Measurements from ENCODE around the gene FYN. TPM values are rescaled to one million over a fixed set of nuclear protein-coding genes. Genes with fewer than 3 reads are reported as not detected.

FYN gene
- total and polyA plus RNA-seq, 9 of the 15 experiments (the other 6 are each of a cell fraction or from before 2014, with no cell fraction given): 2.9 to 22.1 (median 11.4) TPM

DNA sequence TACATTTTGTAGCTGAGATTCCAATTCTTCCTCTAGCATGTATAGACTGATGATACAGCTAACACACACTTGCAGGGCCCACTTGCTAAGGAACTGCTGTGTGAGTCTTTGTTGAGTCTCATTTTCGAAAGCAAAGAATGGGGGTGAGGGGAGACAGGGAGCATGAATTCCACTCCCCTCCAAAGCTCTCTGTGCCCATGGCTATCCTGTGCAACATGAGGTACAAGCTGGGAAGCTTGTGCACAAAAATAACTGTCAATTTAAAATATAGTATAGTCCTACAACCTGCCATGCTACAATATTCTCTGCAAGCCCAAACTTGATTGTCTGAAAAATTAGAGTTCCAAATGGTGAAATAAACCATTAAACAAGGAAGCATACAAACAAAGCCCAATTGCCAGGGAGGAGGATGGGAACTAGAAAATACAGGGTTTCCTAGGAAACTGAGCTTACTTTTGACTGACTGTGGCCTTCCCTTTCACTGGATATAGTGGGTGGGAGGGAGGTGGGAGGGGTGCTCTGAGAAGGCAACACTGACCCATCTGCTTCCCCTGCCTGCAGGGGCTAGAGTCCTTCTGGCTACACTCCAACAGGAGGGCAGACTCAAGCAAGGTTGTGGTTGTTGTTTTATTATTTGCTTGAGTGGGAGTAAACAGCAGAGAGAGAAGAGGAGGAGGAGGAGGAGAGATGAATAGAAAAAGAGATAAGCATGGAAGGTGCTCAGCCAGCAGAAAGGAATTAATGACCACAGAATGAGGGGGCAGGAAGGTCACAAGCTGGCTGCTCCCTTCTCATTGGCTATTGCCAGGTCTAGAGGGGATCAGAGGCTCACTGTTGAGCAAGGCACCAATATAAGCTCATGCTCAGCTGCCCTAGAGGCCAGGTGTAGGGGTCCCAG is 84.6 kb downstream of the FYN start:
- FAIRE-seq (no peak), ATAC-seq (no peak), DNase-seq (ENCODE audit: extremely low read depth in 1 of 4, low spot score in 3 of 4) (peak; percentile 44 to 66 (median 54))
- 33% methylated on average over 1 of the region's 1 CpG for WGBS (ENCODE audit: insufficient coverage, low coverage, missing lambda C conversion rate)
- CTCF ChIA-PET (ENCODE audit: low intra/inter-chr PET ratio): no interaction called here
- no peaks in the 10 kb centered on the region; the same call in 2 of the 3 replicates for H3K79me2 ChIP-seq (ENCODE audit: control insufficient read depth, insufficient read depth, low read length)
- H3K9me1 ChIP-seq (ENCODE audit: control insufficient read depth, insufficient read depth, low read length): no peaks in the 10 kb centered on the region
- no peaks in the 10 kb centered on the region for H3K27me3 ChIP-seq (ENCODE audit: control insufficient read depth in 2 of 2, insufficient read depth in 2 of 2, low read length in 2 of 2)
- H3K4me2 ChIP-seq (ENCODE audit: insufficient read depth, low read length): no peak overlapping the region; the same call in 1 of the 2 replicates
- in situ Hi-C loops (cut with MboI): no loop called here
- no TSS peak for BruUV-seq (replicated peaks)
- no peak overlapping the region for H2AFZ ChIP-seq (ENCODE audit: low read depth, low read length)
- no peaks in the 10 kb centered on the region for H4K20me1 ChIP-seq (replicated peaks; ENCODE audit: control insufficient read depth, insufficient read depth, low read length)
- no peaks in the 10 kb centered on the region for H3K36me3 ChIP-seq (ENCODE audit: control insufficient read depth, insufficient read depth, low read length)
- H3K9me3 ChIP-seq (replicated peaks; ENCODE audit: control insufficient read depth, insufficient read depth, low read depth, low read length): no peaks in the 10 kb centered on the region
- H3K9ac ChIP-seq (ENCODE audit: insufficient read depth in 1 of 2, low read depth in 2 of 2, low read length in 2 of 2): no peak overlapping the region
- no peak overlapping the region for H3K27ac ChIP-seq (ENCODE audit: extremely low read depth, low read depth, low read length)
- intact Hi-C loops (cut with micrococcal nuclease): no loop called here
- H3K4me3 ChIP-seq: no peak overlapping the region
- POLR2A ChIA-PET: interaction anchor here (0.6 to 1.3 kb wide), 3 partner anchors 9 to 49 kb away, joined by 3 to 4 read pairs (median 4); no protein-coding TSS in a partner anchor
- peaks cover 0 to 17% of the 10 kb centered on the region in 2 experiments; a peak in 3 of 5 replicates for H3K4me1 ChIP-seq (replicated peaks in 1 of 2; ENCODE audit: control insufficient read depth in 2 of 2, insufficient read depth in 2 of 2, low read length in 2 of 2)
- TF ChIP-seq NFIC (IDR thresholded peaks at IDR 0.05) (peak; percentile 74), ZNF212 (CRISPR knock-in tag; IDR thresholded peaks at IDR 0.05) (no peak), ARID1B (IDR thresholded peaks at IDR 0.05) (peak; percentile 28; the same call in 1 of the 2 replicates), ZNF24 (IDR thresholded peaks at IDR 0.05) (no peak), PHF21A (IDR thresholded peaks at IDR 0.05; ENCODE audit: borderline replicate concordance, low read depth) (no peak), TARDBP (IDR thresholded peaks at IDR 0.05) (no peak), SOX6 (IDR thresholded peaks at IDR 0.05) (peak; percentile 40; the same call in 1 of the 2 replicates), SLC30A9 (CRISPR knock-in tag; IDR thresholded peaks at IDR 0.05) (no peak), MAZ (CRISPR knock-in tag; conservative IDR thresholded peaks at IDR 0.05 in 1 of 2, IDR thresholded peaks at IDR 0.05 in 1 of 2) (peak in 1 of 2 experiments; percentile 61; a peak in 2 of 4 replicates), RAD51 (IDR thresholded peaks at IDR 0.05; ENCODE audit: borderline replicate concordance, low read depth) (no peak), SAFB2 (IDR thresholded peaks at IDR 0.05; ENCODE audit: borderline replicate concordance, low read depth, low read length, severe bottlenecking) (no peak), ELF4 (CRISPR knock-in tag; IDR thresholded peaks at IDR 0.05) (0 out of 2 replicates have a peak, but pooled peaks have one; percentile 18), KDM5B (IDR thresholded peaks at IDR 0.05; ENCODE audit: insufficient replicate concordance, low read depth, low read length) (no peak)
- TF ChIP-seq, protein P1, sequence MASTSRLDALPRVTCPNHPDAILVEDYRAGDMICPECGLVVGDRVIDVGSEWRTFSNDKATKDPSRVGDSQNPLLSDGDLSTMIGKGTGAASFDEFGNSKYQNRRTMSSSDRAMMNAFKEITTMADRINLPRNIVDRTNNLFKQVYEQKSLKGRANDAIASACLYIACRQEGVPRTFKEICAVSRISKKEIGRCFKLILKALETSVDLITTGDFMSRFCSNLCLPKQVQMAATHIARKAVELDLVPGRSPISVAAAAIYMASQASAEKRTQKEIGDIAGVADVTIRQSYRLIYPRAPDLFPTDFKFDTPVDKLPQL (IDR thresholded peaks at IDR 0.05; ENCODE audit: extremely low read depth, insufficient read length): no peak
- TF ChIP-seq, protein P2, sequence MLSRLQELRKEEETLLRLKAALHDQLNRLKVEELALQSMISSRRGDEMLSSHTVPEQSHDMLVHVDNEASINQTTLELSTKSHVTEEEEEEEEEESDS (CRISPR knock-in tag; IDR thresholded peaks at IDR 0.05): no peak
- TF ChIP-seq, protein P3, sequence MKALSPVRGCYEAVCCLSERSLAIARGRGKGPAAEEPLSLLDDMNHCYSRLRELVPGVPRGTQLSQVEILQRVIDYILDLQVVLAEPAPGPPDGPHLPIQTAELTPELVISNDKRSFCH (CRISPR knock-in tag; IDR thresholded peaks at IDR 0.05): no peak
- TF ChIP-seq, protein P3 (tag; IDR thresholded peaks at IDR 0.05): 0 out of 2 replicates have a peak, but pooled peaks have one; percentile 27
- TF ChIP-seq, protein P4, sequence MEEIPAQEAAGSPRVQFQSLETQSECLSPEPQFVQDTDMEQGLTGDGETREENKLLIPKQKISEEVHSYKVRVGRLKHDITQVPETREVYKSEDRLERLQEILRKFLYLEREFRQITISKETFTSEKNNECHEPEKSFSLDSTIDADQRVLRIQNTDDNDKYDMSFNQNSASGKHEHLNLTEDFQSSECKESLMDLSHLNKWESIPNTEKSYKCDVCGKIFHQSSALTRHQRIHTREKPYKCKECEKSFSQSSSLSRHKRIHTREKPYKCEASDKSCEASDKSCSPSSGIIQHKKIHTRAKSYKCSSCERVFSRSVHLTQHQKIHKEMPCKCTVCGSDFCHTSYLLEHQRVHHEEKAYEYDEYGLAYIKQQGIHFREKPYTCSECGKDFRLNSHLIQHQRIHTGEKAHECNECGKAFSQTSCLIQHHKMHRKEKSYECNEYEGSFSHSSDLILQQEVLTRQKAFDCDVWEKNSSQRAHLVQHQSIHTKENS (CRISPR knock-in tag; IDR thresholded peaks at IDR 0.05): no peak
- TF ChIP-seq, protein P5, sequence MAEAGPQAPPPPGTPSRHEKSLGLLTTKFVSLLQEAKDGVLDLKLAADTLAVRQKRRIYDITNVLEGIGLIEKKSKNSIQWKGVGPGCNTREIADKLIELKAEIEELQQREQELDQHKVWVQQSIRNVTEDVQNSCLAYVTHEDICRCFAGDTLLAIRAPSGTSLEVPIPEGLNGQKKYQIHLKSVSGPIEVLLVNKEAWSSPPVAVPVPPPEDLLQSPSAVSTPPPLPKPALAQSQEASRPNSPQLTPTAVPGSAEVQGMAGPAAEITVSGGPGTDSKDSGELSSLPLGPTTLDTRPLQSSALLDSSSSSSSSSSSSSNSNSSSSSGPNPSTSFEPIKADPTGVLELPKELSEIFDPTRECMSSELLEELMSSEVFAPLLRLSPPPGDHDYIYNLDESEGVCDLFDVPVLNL (CRISPR knock-in tag; IDR thresholded peaks at IDR 0.05; ENCODE audit: low read depth): no peak

Measured in K562 (cell line).